Fibroblast of lung (primary cell): ENCODE measurements around the gene DPM2. TPM values are rescaled to one million over a fixed set of nuclear protein-coding genes. Genes with fewer than 3 reads are reported as not detected.

Experiments
- DNase-seq, 2 donors: peaks; one replicate each; pipeline versions ENCODE4 v3.0.0 to v3.0.0-alpha.2; 2010; ENCODE audit warnings: low read depth in 2 of 2
- H2AFZ ChIP-seq: 2 replicates; pipeline ENCODE4 v1.5.1; 2012; ENCODE audit warnings: low read length, control low read depth, inconsistent platforms
- H3K27ac ChIP-seq: 2 replicates; pipeline ENCODE4 v1.5.1; 2011; ENCODE audit warnings: low read length, control low read depth; ENCODE audit not compliant: insufficient read depth
- H3K27me3 ChIP-seq: 2 replicates; pipeline ENCODE4 v1.5.1; 2011; ENCODE audit warnings: mild to moderate bottlenecking, low read length; ENCODE audit not compliant: control insufficient read depth, insufficient read depth
- H3K36me3 ChIP-seq: 2 replicates; pipeline ENCODE4 v1.5.1; 2011; ENCODE audit warnings: low read length; ENCODE audit not compliant: control insufficient read depth, insufficient read depth
- H3K4me1 ChIP-seq: 2 replicates; pipeline ENCODE4 v1.5.1; 2011; ENCODE audit warnings: low read length; ENCODE audit not compliant: control insufficient read depth, insufficient read depth; ENCODE audit errors: extremely low read depth
- H3K4me2 ChIP-seq: 2 replicates; pipeline ENCODE4 v1.5.1; 2011; ENCODE audit warnings: low read length, control low read depth; ENCODE audit not compliant: insufficient read depth; ENCODE audit errors: extremely low read depth
- H3K4me3 ChIP-seq, 4 experiments: fragments of 200-600 bp in 1 of 4; sonication (generic) in 1 of 4; replicated peaks in 1 of 4; 2 replicates each; pipeline ENCODE4 v1.5.1; 2011 to 2016; ENCODE audit warnings: low read length in 4 of 4, low read depth in 3 of 4, mild to moderate bottlenecking in 3 of 4, control low read depth in 2 of 4, inconsistent platforms in 1 of 4, mixed read lengths in 1 of 4; ENCODE audit not compliant: insufficient read depth in 1 of 4; ENCODE audit errors: control extremely low read depth in 1 of 4
- H3K79me2 ChIP-seq: 2 replicates; pipeline ENCODE4 v1.5.1; 2012; ENCODE audit warnings: mild to moderate bottlenecking, low read length, inconsistent platforms; ENCODE audit not compliant: control insufficient read depth, insufficient read depth
- H3K9ac ChIP-seq: 2 replicates; pipeline ENCODE4 v1.5.1; 2011; ENCODE audit warnings: mild to moderate bottlenecking, low read length, control low read depth; ENCODE audit not compliant: insufficient read depth
- H3K9me3 ChIP-seq: 2 replicates; pipeline ENCODE4 v1.5.1; 2012; ENCODE audit warnings: low read depth, low read length; ENCODE audit not compliant: control insufficient read depth, insufficient read depth
- H4K20me1 ChIP-seq: 2 replicates; pipeline ENCODE4 v1.5.1; 2011; ENCODE audit warnings: low read length; ENCODE audit not compliant: control insufficient read depth, insufficient read depth; ENCODE audit errors: extremely low read depth
- EZH2 ChIP-seq: IDR thresholded peaks from 2 replicates; pipeline ENCODE4 v1.5.1; 2012; ENCODE audit warnings: low read length, control low read depth, mild to moderate bottlenecking; ENCODE audit errors: missing control alignments
- polyA plus RNA-seq, 2 donors: library from polyadenylated mRNA; depleted of rRNA in 1 of 2; stranded (reverse) in 1 of 2; unstranded in 1 of 2; fragments of >200 nt; gene quantifications; 2 replicates each; pipeline ENCODE4 v1.2.1, GENCODE V29; 2011 to 2012; ENCODE audit warnings: missing spikeins in 1 of 2
- total RNA-seq: library from RNA; depleted of rRNA; stranded (reverse); fragments of >200 nt; gene quantifications from 2 replicates; pipeline ENCODE4 v1.2.1, GENCODE V29; 2014
- TF ChIP-seq, protein P1 (sequence below), 2 donors: IDR thresholded peaks in 1 of 2; conservative IDR thresholded peaks in 1 of 2; 1 replicate in 1 of 2; 2 replicates in 1 of 2; pipeline ENCODE4 v1.5.1; 2011 to 2012; ENCODE audit warnings: low read length in 2 of 2, control low read depth in 1 of 2, inconsistent platforms in 1 of 2, low read depth in 1 of 2, mild to moderate bottlenecking in 1 of 2

The DPM2 gene
- total and polyA plus RNA-seq, 2 donors (not counting 1 experiment from before 2014, with no cell fraction given) = 11.7 to 24.1 TPM

DNA sequence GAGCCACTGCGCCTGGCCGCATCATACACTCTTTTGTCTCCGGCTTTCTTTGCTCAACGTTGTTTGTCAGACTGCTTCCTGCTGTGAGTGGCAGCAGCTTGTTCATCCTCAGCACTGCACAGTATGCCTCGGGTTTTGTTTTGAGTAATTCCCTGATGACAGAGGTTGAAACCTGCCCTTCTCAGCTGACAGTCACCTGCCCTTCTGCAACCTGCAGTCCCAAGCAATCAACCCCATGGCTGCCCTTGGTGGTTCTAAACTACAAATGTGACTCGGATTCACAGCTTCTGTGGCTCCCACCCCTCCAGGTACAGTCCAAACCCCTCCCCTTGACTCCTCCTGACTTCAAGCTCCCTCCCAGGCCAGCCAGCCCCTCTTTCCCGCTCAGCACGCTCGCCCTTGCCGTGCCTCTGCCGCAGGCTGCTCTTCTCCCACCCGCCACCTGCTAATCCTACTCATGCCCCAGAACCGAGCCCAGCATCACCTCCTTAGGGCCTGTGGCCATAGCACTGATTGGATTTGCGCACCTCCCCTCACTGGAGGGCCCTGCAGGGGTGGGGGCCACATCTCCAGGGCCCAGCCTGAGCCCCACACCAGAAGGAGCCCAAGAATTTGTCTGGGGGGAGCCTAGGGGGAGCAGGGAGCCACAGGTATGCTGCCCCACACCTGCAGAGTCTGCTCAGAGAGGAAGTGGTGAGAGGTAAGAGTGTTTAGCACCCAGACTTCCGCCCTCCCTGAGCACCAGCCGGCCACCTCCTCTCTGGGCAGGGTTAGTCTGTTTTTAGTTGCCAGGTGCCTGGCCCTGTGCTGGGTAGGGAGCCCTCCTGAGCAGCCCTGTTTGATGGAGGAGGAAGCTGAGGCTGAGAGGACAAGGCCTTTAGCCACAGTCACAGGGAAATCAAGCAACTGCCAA is 33.0 kb upstream of the DPM2 start:
- TF ChIP-seq, protein P1, sequence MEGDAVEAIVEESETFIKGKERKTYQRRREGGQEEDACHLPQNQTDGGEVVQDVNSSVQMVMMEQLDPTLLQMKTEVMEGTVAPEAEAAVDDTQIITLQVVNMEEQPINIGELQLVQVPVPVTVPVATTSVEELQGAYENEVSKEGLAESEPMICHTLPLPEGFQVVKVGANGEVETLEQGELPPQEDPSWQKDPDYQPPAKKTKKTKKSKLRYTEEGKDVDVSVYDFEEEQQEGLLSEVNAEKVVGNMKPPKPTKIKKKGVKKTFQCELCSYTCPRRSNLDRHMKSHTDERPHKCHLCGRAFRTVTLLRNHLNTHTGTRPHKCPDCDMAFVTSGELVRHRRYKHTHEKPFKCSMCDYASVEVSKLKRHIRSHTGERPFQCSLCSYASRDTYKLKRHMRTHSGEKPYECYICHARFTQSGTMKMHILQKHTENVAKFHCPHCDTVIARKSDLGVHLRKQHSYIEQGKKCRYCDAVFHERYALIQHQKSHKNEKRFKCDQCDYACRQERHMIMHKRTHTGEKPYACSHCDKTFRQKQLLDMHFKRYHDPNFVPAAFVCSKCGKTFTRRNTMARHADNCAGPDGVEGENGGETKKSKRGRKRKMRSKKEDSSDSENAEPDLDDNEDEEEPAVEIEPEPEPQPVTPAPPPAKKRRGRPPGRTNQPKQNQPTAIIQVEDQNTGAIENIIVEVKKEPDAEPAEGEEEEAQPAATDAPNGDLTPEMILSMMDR (conservative IDR thresholded peaks at IDR 0.05 in 1 of 2, IDR thresholded peaks at IDR 0.05 in 1 of 2; ENCODE audit: low read depth in 1 of 2, low read length in 2 of 2) = no peak
- no peak for TF ChIP-seq EZH2
- Histone ChIP-seq H3K27ac (no peak overlapping the region), H3K4me3 (no peak overlapping the region), H3K9ac (no peak overlapping the region), H3K27me3 (no peaks in the 10 kb centered on the region), H3K4me2 (no peak overlapping the region), H3K79me2 (peaks cover 55% of the 10 kb centered on the region), H3K4me1 (peaks cover 59% of the 10 kb centered on the region), H3K9me3 (no peaks in the 10 kb centered on the region), H3K36me3 (peaks cover 1% of the 10 kb centered on the region), H4K20me1 (no peaks in the 10 kb centered on the region), H2AFZ (no peak overlapping the region)
- DNase-seq = no peak

- peak overlapping the region; percentile 42 for H3K4me2 ChIP-seq
- H3K79me2 ChIP-seq = peaks cover 50% of the 10 kb centered on the region
- H3K27me3 ChIP-seq = no peaks in the 10 kb centered on the region
- no peak overlapping the region for H3K4me3 ChIP-seq
- H3K9me3 ChIP-seq = no peaks in the 10 kb centered on the region
- TF ChIP-seq EZH2 = no peak
- TF ChIP-seq, protein P1 (conservative IDR thresholded peaks at IDR 0.05 in 1 of 2, IDR thresholded peaks at IDR 0.05 in 1 of 2; ENCODE audit: low read depth in 1 of 2, low read length in 2 of 2) = no peak
- H3K4me1 ChIP-seq = peaks cover 56% of the 10 kb centered on the region
- no peaks in the 10 kb centered on the region for H4K20me1 ChIP-seq
- peak overlapping the region; percentile 6 for H2AFZ ChIP-seq
- peaks cover 1% of the 10 kb centered on the region for H3K36me3 ChIP-seq
- peak; percentile 79 to 92 for DNase-seq
- peak overlapping the region; percentile 84 for H3K27ac ChIP-seq
- peak overlapping the region; percentile 10 for H3K9ac ChIP-seq
Observed at GRCh38 chr9:127968700-127969383, 31.2 kb upstream of the DPM2 start.

DNA sequence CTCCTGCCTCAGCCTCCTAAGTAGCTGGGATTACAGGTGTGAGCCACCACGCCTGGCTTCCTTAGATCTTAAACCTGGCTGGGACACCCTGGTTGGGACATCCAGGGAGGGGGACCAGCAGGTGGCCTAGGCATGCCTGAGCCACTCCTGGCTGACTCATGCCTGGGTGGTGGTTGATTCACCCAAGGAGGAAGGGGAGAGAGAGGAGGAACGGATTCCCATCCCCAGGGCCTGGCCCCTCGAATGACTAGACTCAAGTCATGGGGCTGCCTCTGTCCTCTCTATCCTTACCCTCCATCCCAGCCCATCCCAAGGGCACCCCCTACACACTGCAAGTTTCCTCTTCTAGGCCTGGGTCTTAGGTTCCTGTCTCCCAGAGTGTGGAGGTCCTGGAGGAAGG is 30.4 kb upstream of the DPM2 start:
- peak overlapping the region; percentile 84 for H3K27ac ChIP-seq
- H3K9me3 ChIP-seq = no peaks in the 10 kb centered on the region
- H3K4me2 ChIP-seq = peak overlapping the region; percentile 59
- H4K20me1 ChIP-seq = no peaks in the 10 kb centered on the region
- peaks cover 57% of the 10 kb centered on the region for H3K4me1 ChIP-seq
- DNase-seq = peak; percentile 38 to 80
- no peaks in the 10 kb centered on the region for H3K27me3 ChIP-seq
- no peak overlapping the region for H3K4me3 ChIP-seq
- H3K36me3 ChIP-seq = peaks cover 1% of the 10 kb centered on the region
- peaks cover 45% of the 10 kb centered on the region for H3K79me2 ChIP-seq
- H2AFZ ChIP-seq = no peak overlapping the region
- no peak overlapping the region for H3K9ac ChIP-seq
- TF ChIP-seq EZH2 = no peak
- TF ChIP-seq, protein P1 (conservative IDR thresholded peaks at IDR 0.05 in 1 of 2, IDR thresholded peaks at IDR 0.05 in 1 of 2; ENCODE audit: low read depth in 1 of 2, low read length in 2 of 2) = no peak
